Measurements from ENCODE around the gene SH3D19.
"Not testable (repeated sequence)": the region's sequence is repeated elsewhere in the genome, so short reads cannot be mapped to it uniquely, and the experiment has no call there.

SH3D19 gene

DNA sequence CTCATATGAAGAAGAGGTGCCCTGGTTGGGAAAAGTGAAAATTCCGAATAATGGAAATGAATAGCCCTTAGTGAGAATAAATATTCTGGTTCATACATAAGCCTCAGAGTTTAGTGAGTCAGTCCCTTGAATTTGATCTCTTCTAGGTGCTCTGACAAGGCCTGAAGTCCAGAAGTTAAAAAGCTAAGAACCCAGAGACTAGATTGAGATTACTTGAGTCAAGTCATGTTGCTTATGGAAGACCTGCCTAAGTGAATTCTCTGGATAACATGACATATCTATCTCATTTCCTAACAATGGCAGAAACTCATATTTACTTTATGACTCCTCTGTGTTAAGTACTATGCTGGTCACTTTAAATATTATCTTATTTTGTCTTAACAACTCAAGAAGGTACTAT is 58.9 kb downstream of the SH3D19 start:
- no peaks in the 10 kb centered on the region; the same call in 1 of the 2 replicates for H3K27me3 ChIP-seq (replicated peaks; ENCODE audit: control insufficient read depth, insufficient read depth, low read length)
- H3K36me3 ChIP-seq (ENCODE audit: control insufficient read depth, insufficient read depth, low read length), result no peaks in the 10 kb centered on the region
- no peak overlapping the region for H3K4me3 ChIP-seq (replicated peaks; ENCODE audit: low read depth, low read length)
- TF ChIP-seq, protein P1, sequence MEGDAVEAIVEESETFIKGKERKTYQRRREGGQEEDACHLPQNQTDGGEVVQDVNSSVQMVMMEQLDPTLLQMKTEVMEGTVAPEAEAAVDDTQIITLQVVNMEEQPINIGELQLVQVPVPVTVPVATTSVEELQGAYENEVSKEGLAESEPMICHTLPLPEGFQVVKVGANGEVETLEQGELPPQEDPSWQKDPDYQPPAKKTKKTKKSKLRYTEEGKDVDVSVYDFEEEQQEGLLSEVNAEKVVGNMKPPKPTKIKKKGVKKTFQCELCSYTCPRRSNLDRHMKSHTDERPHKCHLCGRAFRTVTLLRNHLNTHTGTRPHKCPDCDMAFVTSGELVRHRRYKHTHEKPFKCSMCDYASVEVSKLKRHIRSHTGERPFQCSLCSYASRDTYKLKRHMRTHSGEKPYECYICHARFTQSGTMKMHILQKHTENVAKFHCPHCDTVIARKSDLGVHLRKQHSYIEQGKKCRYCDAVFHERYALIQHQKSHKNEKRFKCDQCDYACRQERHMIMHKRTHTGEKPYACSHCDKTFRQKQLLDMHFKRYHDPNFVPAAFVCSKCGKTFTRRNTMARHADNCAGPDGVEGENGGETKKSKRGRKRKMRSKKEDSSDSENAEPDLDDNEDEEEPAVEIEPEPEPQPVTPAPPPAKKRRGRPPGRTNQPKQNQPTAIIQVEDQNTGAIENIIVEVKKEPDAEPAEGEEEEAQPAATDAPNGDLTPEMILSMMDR (IDR thresholded peaks at IDR 0.05; ENCODE audit: insufficient read depth, low read length, poor library complexity, severe bottlenecking), result no peak
- DNase-seq (ENCODE audit: extremely low read depth, insufficient read length), result no peak

DNA sequence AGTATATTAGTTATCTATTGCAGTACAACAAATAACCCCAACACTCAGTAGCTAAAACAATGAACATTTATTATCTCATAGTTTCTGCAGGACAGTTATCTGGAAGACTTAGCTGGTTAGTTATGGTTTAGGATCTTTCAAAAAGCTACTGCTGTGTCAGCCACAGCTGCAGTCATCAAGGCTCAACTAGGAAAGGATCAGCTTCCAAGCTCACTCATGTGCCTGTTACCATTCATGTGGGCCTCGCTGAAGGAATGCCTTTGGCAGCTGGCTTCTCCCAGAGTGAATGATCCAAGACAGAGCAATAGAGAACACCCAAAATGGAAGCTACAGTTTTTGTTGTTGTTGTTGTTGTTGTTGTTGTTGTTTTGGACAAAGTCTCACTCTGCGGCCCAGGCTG is 62.0 kb downstream of the SH3D19 start:
- no peaks in the 10 kb centered on the region for H3K36me3 ChIP-seq (ENCODE audit: control insufficient read depth, insufficient read depth, low read length)
- TF ChIP-seq, protein P1 (IDR thresholded peaks at IDR 0.05; ENCODE audit: insufficient read depth, low read length, poor library complexity, severe bottlenecking), result no peak
- H3K27me3 ChIP-seq (replicated peaks; ENCODE audit: control insufficient read depth, insufficient read depth, low read length), result no peaks in the 10 kb centered on the region; the same call in 1 of the 2 replicates
- no peak for DNase-seq (ENCODE audit: extremely low read depth, insufficient read length)
- H3K4me3 ChIP-seq (replicated peaks; ENCODE audit: low read depth, low read length), result no peak overlapping the region

DNA sequence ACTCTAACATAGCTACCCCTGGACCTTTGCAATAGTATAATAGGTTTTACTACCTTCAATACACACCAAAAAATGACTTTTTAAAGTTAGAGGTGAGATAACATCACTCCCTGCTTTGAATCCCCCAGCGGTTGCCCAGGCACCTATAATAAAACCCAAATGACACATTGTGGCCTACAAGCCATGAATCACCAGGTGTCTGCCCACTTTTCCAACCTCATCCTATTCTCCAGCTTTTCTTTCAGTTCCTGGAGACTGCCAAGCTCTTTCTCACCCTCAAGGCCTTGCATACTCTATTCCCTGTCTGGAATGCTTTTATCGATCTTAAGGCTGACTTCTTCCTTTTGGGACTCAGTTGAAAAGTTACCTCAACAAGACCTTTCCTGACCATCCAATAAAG is 64.9 kb downstream of the SH3D19 start:
- Histone ChIP-seq H3K27me3 (replicated peaks; ENCODE audit: control insufficient read depth, insufficient read depth, low read length) (no peaks in the 10 kb centered on the region; the same call in 1 of the 2 replicates), H3K4me3 (replicated peaks; ENCODE audit: low read depth, low read length) (no peak overlapping the region), H3K36me3 (ENCODE audit: control insufficient read depth, insufficient read depth, low read length) (no peaks in the 10 kb centered on the region)
- TF ChIP-seq, protein P1 (IDR thresholded peaks at IDR 0.05; ENCODE audit: insufficient read depth, low read length, poor library complexity, severe bottlenecking), result no peak
- DNase-seq (ENCODE audit: extremely low read depth, insufficient read length), result no peak

DNA sequence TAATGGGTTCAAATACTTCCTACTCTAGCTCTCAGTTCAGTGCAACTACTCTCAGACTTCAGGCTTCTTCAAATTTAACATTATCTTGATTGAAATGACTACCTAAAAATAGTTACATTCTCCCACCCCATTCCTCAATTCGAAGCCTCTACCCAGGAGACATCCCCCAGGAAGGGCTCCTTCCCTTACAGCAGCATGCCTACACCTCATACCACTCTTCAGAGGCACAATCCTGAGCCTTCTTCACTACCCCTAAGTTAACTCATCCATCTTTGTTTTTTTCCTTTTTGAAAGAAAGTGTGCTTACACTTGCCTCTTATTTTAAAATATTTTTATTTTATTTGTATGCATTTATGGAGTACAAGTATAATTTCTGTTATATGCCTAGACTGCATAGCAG is 65.7 kb downstream of the SH3D19 start:
- no peaks in the 10 kb centered on the region; the same call in 1 of the 2 replicates for H3K27me3 ChIP-seq (replicated peaks; ENCODE audit: control insufficient read depth, insufficient read depth, low read length)
- no peak overlapping the region for H3K4me3 ChIP-seq (replicated peaks; ENCODE audit: low read depth, low read length)
- H3K36me3 ChIP-seq (ENCODE audit: control insufficient read depth, insufficient read depth, low read length), result no peaks in the 10 kb centered on the region
- no peak for DNase-seq (ENCODE audit: extremely low read depth, insufficient read length)
- TF ChIP-seq, protein P1 (IDR thresholded peaks at IDR 0.05; ENCODE audit: insufficient read depth, low read length, poor library complexity, severe bottlenecking), result no peak

DNA sequence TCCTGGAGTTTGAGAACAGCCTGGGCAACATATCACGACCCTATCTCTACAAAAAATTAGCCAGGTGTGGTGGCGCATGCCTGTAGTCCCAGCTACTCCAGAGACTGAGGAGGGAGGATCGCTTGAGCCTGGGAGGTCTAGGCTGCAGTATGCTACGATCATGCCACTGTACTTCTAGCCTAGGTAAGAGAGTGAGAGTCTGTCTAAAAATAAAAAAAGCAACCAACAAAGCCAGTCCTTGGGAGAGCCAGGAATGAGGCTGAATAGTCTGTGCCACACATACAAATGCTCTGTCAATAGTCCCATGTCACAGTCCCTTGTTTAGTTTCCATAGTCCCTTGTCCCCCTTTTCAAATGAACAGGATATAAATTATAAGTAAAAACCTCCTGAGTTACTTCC is 67.7 kb downstream of the SH3D19 start:
- no peak overlapping the region for H3K4me3 ChIP-seq (replicated peaks; ENCODE audit: low read depth, low read length)
- no peaks in the 10 kb centered on the region for H3K27me3 ChIP-seq (replicated peaks; ENCODE audit: control insufficient read depth, insufficient read depth, low read length)
- DNase-seq (ENCODE audit: extremely low read depth, insufficient read length), result no peak
- H3K36me3 ChIP-seq (ENCODE audit: control insufficient read depth, insufficient read depth, low read length), result no peaks in the 10 kb centered on the region
- TF ChIP-seq, protein P1 (IDR thresholded peaks at IDR 0.05; ENCODE audit: insufficient read depth, low read length, poor library complexity, severe bottlenecking), result no peak

DNA sequence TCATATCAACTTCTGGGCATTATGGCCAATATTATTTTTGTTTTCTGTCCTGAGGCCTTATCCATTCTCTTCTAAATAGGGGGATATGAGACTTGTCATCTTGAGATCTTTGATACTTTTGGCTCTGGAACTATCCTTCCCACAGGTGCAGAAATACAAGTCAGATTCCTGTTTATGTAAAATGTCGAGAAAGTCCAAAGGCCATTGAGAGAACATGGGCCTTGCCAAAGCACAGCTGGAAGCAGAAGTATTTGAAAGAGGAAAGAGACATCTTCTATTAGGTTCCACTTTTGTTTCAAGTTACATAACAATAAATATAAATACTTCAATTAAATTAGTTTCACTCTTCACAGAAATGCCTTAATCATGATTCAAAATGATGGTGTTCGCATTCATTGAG is 69.3 kb downstream of the SH3D19 start:
- TF ChIP-seq, protein P1 (IDR thresholded peaks at IDR 0.05; ENCODE audit: insufficient read depth, low read length, poor library complexity, severe bottlenecking), result no peak
- no peak for DNase-seq (ENCODE audit: extremely low read depth, insufficient read length)
- H3K4me3 ChIP-seq (replicated peaks; ENCODE audit: low read depth, low read length), result no peak overlapping the region
- no peaks in the 10 kb centered on the region for H3K27me3 ChIP-seq (replicated peaks; ENCODE audit: control insufficient read depth, insufficient read depth, low read length)
- H3K36me3 ChIP-seq (ENCODE audit: control insufficient read depth, insufficient read depth, low read length), result no peaks in the 10 kb centered on the region

DNA sequence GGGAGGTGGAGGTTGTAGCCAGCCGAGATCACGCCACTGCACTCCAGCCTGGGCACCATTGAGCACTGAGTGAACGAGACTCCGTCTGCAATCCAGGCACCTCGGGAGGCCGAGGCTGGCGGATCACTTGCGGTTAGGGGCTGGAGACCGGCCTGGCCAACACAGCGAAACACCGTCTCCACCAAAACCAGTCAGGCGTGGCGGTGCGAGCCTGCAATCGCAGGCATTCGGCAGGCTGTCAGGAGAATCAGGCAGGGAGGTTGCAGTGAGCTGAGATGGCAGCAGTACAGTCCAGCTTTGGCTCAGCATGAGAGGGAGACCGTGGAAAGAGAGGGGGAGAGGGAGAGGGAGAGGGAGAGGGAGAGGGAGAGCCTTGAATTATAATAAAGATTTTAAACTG is 69.7 kb downstream of the SH3D19 start:
- not testable (repeated sequence) for H3K4me3 ChIP-seq (replicated peaks; ENCODE audit: low read depth, low read length); H3K36me3 ChIP-seq (ENCODE audit: control insufficient read depth, insufficient read depth, low read length); DNase-seq (ENCODE audit: extremely low read depth, insufficient read length); H3K27me3 ChIP-seq (replicated peaks; ENCODE audit: control insufficient read depth, insufficient read depth, low read length)

DNA sequence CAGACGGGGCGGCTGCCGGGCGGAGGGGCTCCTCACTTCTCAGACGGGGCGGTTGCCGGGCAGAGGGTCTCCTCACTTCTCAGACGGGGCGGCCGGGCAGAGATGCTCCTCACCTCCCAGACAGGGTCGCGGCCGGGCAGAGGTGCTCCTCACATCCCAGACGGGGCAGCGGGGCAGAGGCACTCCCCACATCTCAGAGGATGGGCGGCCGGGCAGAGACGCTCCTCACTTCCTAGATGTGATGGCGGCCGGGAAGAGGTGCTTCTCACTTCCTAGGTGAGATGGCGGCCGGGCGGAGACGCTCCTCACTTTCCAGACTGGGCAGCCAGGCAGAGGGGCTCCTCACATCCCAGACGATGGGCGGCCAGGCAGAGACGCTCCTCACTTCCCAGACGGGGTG is 70.2 kb downstream of the SH3D19 start:
- H3K4me3 ChIP-seq (replicated peaks; ENCODE audit: low read depth, low read length); H3K27me3 ChIP-seq (replicated peaks; ENCODE audit: control insufficient read depth, insufficient read depth, low read length); H3K36me3 ChIP-seq (ENCODE audit: control insufficient read depth, insufficient read depth, low read length); DNase-seq (ENCODE audit: extremely low read depth, insufficient read length): not testable (repeated sequence)
